ENCODE measurements around the gene PAK6. TPM values are rescaled to one million over a fixed set of nuclear protein-coding genes. Genes with fewer than 3 reads are reported as not detected.
A peak's percentile ranks its signal among the peaks of the same experiment; 100 is the strongest.

PAK6 gene
- total and polyA plus RNA-seq, 9 of the 15 experiments (the other 6 are each of a cell fraction or from before 2014, with no cell fraction given): 0.03 to 0.74 (median 0.16) TPM; not detected in 2

GRCh38 chr15:40274350-40275274 lies 35.7 kb downstream of the PAK6 start (continued):
- TF ChIP-seq GTF2A2 (tag; IDR thresholded peaks at IDR 0.05): no peak
- no peak for TF ChIP-seq SMARCB1 (IDR thresholded peaks at IDR 0.05; ENCODE audit: insufficient read length, low read depth)
- no peak for TF ChIP-seq E2F3 (CRISPR knock-in tag; IDR thresholded peaks at IDR 0.05)
- no peak for TF ChIP-seq GATAD2A (IDR thresholded peaks at IDR 0.05)
- no peak for TF ChIP-seq THRA (IDR thresholded peaks at IDR 0.05)
- TF ChIP-seq SMAD3 (CRISPR knock-in tag; conservative IDR thresholded peaks at IDR 0.05): no peak
- no peak for TF ChIP-seq ZNF644 (tag; IDR thresholded peaks at IDR 0.05; ENCODE audit: low read depth)
- no peak for TF ChIP-seq FOXA3 (CRISPR knock-in tag; conservative IDR thresholded peaks at IDR 0.05 in 1 of 2, IDR thresholded peaks at IDR 0.05 in 1 of 2)
- TF ChIP-seq KDM4B (IDR thresholded peaks at IDR 0.05; ENCODE audit: borderline replicate concordance in 2 of 2, low read depth in 1 of 2): 0 out of 4 replicates have a peak, but pooled peaks of 1 of the 2 experiments have one; percentile 17
- TF ChIP-seq IFI16 (CRISPR knock-in tag; IDR thresholded peaks at IDR 0.05): no peak
- 0 out of 2 replicates have a peak, but pooled peaks have one; percentile 41 for TF ChIP-seq ZFP91 (CRISPR knock-in tag; IDR thresholded peaks at IDR 0.05)
- peak; percentile 19; the same call in 1 of the 2 replicates for TF ChIP-seq ESRRA (IDR thresholded peaks at IDR 0.05; ENCODE audit: borderline replicate concordance, low read depth)
- TF ChIP-seq SP2 (IDR thresholded peaks at IDR 0.05; ENCODE audit: extremely low read depth, low read depth, low read length, poor library complexity, severe bottlenecking): no peak
- no peak; the same call in 1 of the 2 replicates for TF ChIP-seq TOE1 (IDR thresholded peaks at IDR 0.05; ENCODE audit: borderline replicate concordance)
- TF ChIP-seq TOE1 (CRISPR knock-in tag; IDR thresholded peaks at IDR 0.05; ENCODE audit: borderline replicate concordance, low read depth): no peak
- TF ChIP-seq PML (IDR thresholded peaks at IDR 0.05; ENCODE audit: low read length): no peak
- TF ChIP-seq ZNF583 (CRISPR knock-in tag; IDR thresholded peaks at IDR 0.05): no peak
- TF ChIP-seq CTCFL (IDR thresholded peaks at IDR 0.05; ENCODE audit: borderline replicate concordance, insufficient read depth, low read depth, low read length, poor library complexity, severe bottlenecking): peak; percentile 71

Data from K562 (cell line).